ENCODE results near the gene SLC16A10. TPM values are rescaled to one million over a fixed set of nuclear protein-coding genes. Genes with fewer than 3 reads are reported as not detected.

The SLC16A10 gene
- total and polyA plus RNA-seq, 2 of the 4 experiments (the other 2 are of a cell fraction), result not detected

- no peak overlapping the region for H2BK20ac ChIP-seq (ENCODE audit: low read depth, low read length)
- no peaks in the 10 kb centered on the region for H3K79me1 ChIP-seq (ENCODE audit: low read depth in 1 of 2, low read length in 2 of 2)
- H2BK5ac ChIP-seq (ENCODE audit: low read depth, low read length, poor library complexity, severe bottlenecking), result no peak overlapping the region
- H2BK15ac ChIP-seq (ENCODE audit: low read depth, low read length), result no peak overlapping the region
- POLR2A ChIA-PET (ENCODE audit: unreplicated experiment), result no interaction called here
- H3K14ac ChIP-seq (replicated peaks; ENCODE audit: low read depth, low read length), result no peak overlapping the region
- no peaks in the 10 kb centered on the region for H3K27me3 ChIP-seq (ENCODE audit: control insufficient read depth, insufficient read depth, low read length)
- no peak overlapping the region for H3K23ac ChIP-seq (ENCODE audit: low read depth, low read length)
- no peak overlapping the region for H3K4me3 ChIP-seq (ENCODE audit: insufficient read depth, low read depth, low read length)
- no peak overlapping the region for H4K8ac ChIP-seq (ENCODE audit: low read depth in 2 of 2, low read length in 2 of 2)
- H2AK5ac ChIP-seq (ENCODE audit: low read depth, low read length), result no peak overlapping the region
- H3K4ac ChIP-seq (ENCODE audit: low read depth, low read length), result no peak overlapping the region
- BruUV-seq (replicated peaks), result no TSS peak
- H2BK120ac ChIP-seq (ENCODE audit: low read depth, low read length), result no peak overlapping the region
- no peak overlapping the region for H2AK9ac ChIP-seq (replicated peaks; ENCODE audit: low read depth, low read length, poor library complexity)
- in situ Hi-C loops (cut with MboI; ENCODE audit: low sequenced_read_pairs) (no loop called here), dilution Hi-C loops (cut with HindIII; ENCODE audit: low sequenced_read_pairs, unreplicated experiment) (no loop called here), intact Hi-C loops (cut with micrococcal nuclease) (no loop called here)
- no peak overlapping the region for H2AFZ ChIP-seq (replicated peaks; ENCODE audit: low read length, poor library complexity)
- H3K9me3 ChIP-seq (ENCODE audit: control insufficient read depth, insufficient read depth, low read length), result no peaks in the 10 kb centered on the region
- H3K27ac ChIP-seq (ENCODE audit: insufficient read depth, low read length), result no peak overlapping the region
- H4K20me1 ChIP-seq (ENCODE audit: insufficient read depth, low read length), result no peaks in the 10 kb centered on the region
- no peaks in the 10 kb centered on the region for H3K36me3 ChIP-seq (ENCODE audit: control insufficient read depth, insufficient read depth, low read length)
- H3K4me2 ChIP-seq (ENCODE audit: low read depth, low read length), result no peak overlapping the region
- H3K56ac ChIP-seq (ENCODE audit: extremely low read depth, insufficient read depth, low read length), result no peak overlapping the region
- ATAC-seq (ENCODE audit: low read depth), result no peak
- H4K5ac ChIP-seq (ENCODE audit: low read depth, low read length), result no peak overlapping the region
- no peak overlapping the region for H4K91ac ChIP-seq (ENCODE audit: insufficient read depth, low read depth, low read length)
- no peaks in the 10 kb centered on the region for H3K4me1 ChIP-seq (ENCODE audit: control insufficient read depth, insufficient read depth, low read length)
- no peak for DNase-seq
- WGBS, 2 experiments (ENCODE audit: extremely low coverage in 2 of 2, insufficient read length in 1 of 2), result no CpG with 5 or more reads among the region's 2 CpGs
- CTCF ChIA-PET, result no interaction called here
- H3K9ac ChIP-seq (ENCODE audit: low read depth, low read length), result no peak overlapping the region
- H3K9me1 ChIP-seq (ENCODE audit: insufficient read depth, low read length), result no peaks in the 10 kb centered on the region
- H3K18ac ChIP-seq (ENCODE audit: low read depth, low read length), result no peak overlapping the region
- TF ChIP-seq CHD1 (IDR thresholded peaks at IDR 0.05; ENCODE audit: low read depth, low read length), result no peak
- no peak for TF ChIP-seq ELK1 (IDR thresholded peaks at IDR 0.05; ENCODE audit: borderline replicate concordance, low read depth, low read length)
- peak; percentile 21; the same call in 1 of the 2 replicates for TF ChIP-seq CEBPB (IDR thresholded peaks at IDR 0.05; ENCODE audit: low read depth, low read length)
- TF ChIP-seq SMC3 (IDR thresholded peaks at IDR 0.05; ENCODE audit: low read depth, low read length), result no peak
- no peak for TF ChIP-seq RFX5 (IDR thresholded peaks at IDR 0.05; ENCODE audit: low read depth, low read length)
- no peak for TF ChIP-seq RAD21 (IDR thresholded peaks at IDR 0.05; ENCODE audit: low read length)
These were observed 26.8 kb downstream of the SLC16A10 start for GRCh38 chr6:111114087-111114443.
